PC-3 (cell line): ENCODE data around the gene GOLM1. TPM values are rescaled to one million over a fixed set of nuclear protein-coding genes. Genes with fewer than 3 reads are reported as not detected.
"Not testable (repeated sequence)": the region's sequence is repeated elsewhere in the genome, so short reads cannot be mapped to it uniquely, and the experiment has no call there.

ENCODE experiments used
- ATAC-seq: fragments of 200-7000 bp; cut with Tn5 transposase; 2 replicates; pipeline ENCODE4 v1.9.1; 2020; ENCODE audit warnings: mild to moderate bottlenecking, moderate library complexity
- BruUV-seq: library from RNA; stranded (reverse); fragments of 400-500 nt; replicated peaks from 2 replicates; lab custom pipeline; 2021; lab: Mats Ljungman, UMichigan
- CTCF ChIA-PET: fragments of 300-600 bp; sonication (Branson Sonifier 250); formaldehyde crosslinking; loops from one replicate; lab custom pipeline; 2022; ENCODE audit warnings: antibody characterized with exemption; lab: Charles Lee
- POLR2A ChIA-PET: fragments of 300-600 bp; sonication (Branson Sonifier 250); formaldehyde crosslinking; loops from one replicate; lab custom pipeline; 2022; ENCODE audit warnings: antibody characterized with exemption; ENCODE audit not compliant: unreplicated experiment; lab: Charles Lee
- DNase-seq: peaks from one replicate; pipeline ENCODE4 v3.0.0-alpha.2; 2015
- H2AFZ ChIP-seq: fragments of 300-600 bp; sonication (generic); 2 replicates; pipeline ENCODE4 v1.6.0; 2016; ENCODE audit warnings: antibody characterized with exemption, low read length
- H3F3A ChIP-seq: fragments of 300-600 bp; sonication (generic); one replicate; pipeline ENCODE4 v1.6.0; 2017; ENCODE audit warnings: antibody characterized with exemption, low read length, control low read depth, mild to moderate bottlenecking; ENCODE audit not compliant: unreplicated experiment
- H3K27ac ChIP-seq: fragments of 300-600 bp; sonication (generic); 2 replicates; pipeline ENCODE4 v1.5.1; 2016; ENCODE audit warnings: mild to moderate bottlenecking, low read length
- H3K27me3 ChIP-seq: fragments of 300-600 bp; sonication (generic); 2 replicates; pipeline ENCODE4 v1.6.1; 2016; ENCODE audit warnings: low read length, mixed read lengths
- H3K36me3 ChIP-seq: fragments of 300-600 bp; sonication (generic); 2 replicates; pipeline ENCODE4 v1.6.1; 2016; ENCODE audit warnings: low read depth, mixed run types, low read length, mixed read lengths
- H3K4me1 ChIP-seq: fragments of 300-600 bp; sonication (generic); 2 replicates; pipeline ENCODE4 v1.5.1; 2016; ENCODE audit warnings: low read length; ENCODE audit not compliant: insufficient read depth
- H3K4me2 ChIP-seq: fragments of 300-600 bp; sonication (generic); 2 replicates; pipeline ENCODE4 v1.6.0; 2016; ENCODE audit warnings: low read length
- H3K4me3 ChIP-seq: fragments of 300-600 bp; sonication (generic); 2 replicates; pipeline ENCODE4 v1.5.1; 2016; ENCODE audit warnings: mild to moderate bottlenecking, low read length, mixed read lengths
- H3K79me2 ChIP-seq: fragments of 300-600 bp; sonication (generic); 2 replicates; pipeline ENCODE4 v1.6.1; 2017; ENCODE audit warnings: low read length, mixed read lengths
- H3K9ac ChIP-seq: fragments of 300-600 bp; sonication (generic); 2 replicates; pipeline ENCODE4 v1.6.0; 2016; ENCODE audit warnings: mild to moderate bottlenecking, low read length
- H3K9me2 ChIP-seq: fragments of 300-600 bp; sonication (generic); replicated peaks from 2 replicates; pipeline ENCODE4 v1.6.1; 2016; ENCODE audit warnings: mixed run types, low read length, mixed read lengths
- H3K9me3 ChIP-seq: fragments of 300-600 bp; sonication (generic); 2 replicates; pipeline ENCODE4 v1.6.1; 2016; ENCODE audit warnings: low read length, mixed read lengths
- H4K20me1 ChIP-seq: fragments of 300-600 bp; sonication (generic); 2 replicates; pipeline ENCODE4 v1.6.1; 2016; ENCODE audit warnings: low read length, mixed read lengths
- EZH2 ChIP-seq: fragments of 300-600 bp; sonication (generic); IDR thresholded peaks from one replicate; pipeline ENCODE4 v1.6.1; 2017; ENCODE audit warnings: antibody characterized with exemption, mild to moderate bottlenecking, low read length; ENCODE audit not compliant: unreplicated experiment
- EZH2phosphoT487 ChIP-seq: fragments of 300-600 bp; sonication (generic); IDR thresholded peaks from 2 replicates; pipeline ENCODE4 v1.6.1; 2018; ENCODE audit warnings: mild to moderate bottlenecking, antibody characterized with exemption, low read length, borderline replicate concordance
- intact Hi-C: fragments of 100-400 bp; cut with micrococcal nuclease; formaldehyde crosslinking; loops from 2 replicates; pipeline ENCODE4 v1.9.0; 2023
- total RNA-seq: library from RNA; depleted of rRNA; stranded (reverse); fragments of >200 nt; gene quantifications from 2 replicates; pipeline ENCODE4 v1.2.3, GENCODE V29; 2014
- TF ChIP-seq, protein P1 (sequence below): fragments of 300-600 bp; sonication (generic); conservative IDR thresholded peaks from 2 replicates; pipeline ENCODE4 v1.5.1; 2017; ENCODE audit warnings: antibody characterized with exemption, low read depth, mild to moderate bottlenecking, low read length

GOLM1 gene
- total RNA-seq, 1 experiment from 2014 or later: 55.8 TPM

DNA sequence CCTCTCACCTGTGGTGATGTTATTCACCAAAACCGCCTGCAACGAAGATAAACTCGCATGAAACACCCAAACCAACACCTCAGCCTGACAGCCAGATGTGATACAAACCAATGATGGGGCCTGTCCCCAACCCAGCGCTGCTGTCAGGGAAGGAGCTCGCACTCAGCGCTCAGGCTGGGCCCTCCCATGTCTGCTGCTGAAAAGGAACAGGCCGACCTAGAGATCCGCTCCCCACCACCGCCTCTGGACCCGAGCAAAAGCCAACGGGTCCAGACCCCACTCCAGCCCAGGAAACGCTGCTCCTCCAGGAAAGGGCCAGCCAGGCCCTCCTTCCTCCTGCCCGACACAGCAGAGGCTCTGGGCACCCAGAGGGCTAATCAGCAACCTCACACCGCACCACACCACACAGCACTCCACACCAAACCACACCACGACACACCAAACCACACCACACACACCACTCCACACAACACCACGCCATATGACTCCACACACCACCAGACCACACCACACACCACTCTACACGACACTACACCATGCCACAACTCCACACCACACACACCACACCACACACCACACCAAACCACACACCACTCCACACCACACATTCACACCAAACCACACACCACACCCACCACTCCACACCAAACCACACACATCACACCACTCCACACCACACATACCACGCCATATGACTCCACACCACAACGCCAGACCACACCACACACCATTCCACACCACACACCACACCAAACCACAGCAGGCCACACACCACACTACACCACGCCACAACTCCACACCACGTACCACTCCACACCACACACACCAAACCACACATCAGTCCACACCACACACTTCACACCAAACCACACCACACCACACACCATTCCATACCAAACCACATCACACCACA is 46.5 kb downstream of the GOLM1 start:
- ATAC-seq (no peak), DNase-seq (no peak)
- no peak overlapping the region for H3K4me3 ChIP-seq
- no peaks in the 10 kb centered on the region for H3K4me1 ChIP-seq
- no peaks in the 10 kb centered on the region for H3F3A ChIP-seq
- no peaks in the 10 kb centered on the region for H3K36me3 ChIP-seq
- no peak overlapping the region for H3K27ac ChIP-seq
- no peaks in the 10 kb centered on the region for H3K79me2 ChIP-seq
- no peaks in the 10 kb centered on the region for H3K9me3 ChIP-seq
- no peaks in the 10 kb centered on the region for H4K20me1 ChIP-seq
- H3K4me2 ChIP-seq: no peak overlapping the region
- no peak overlapping the region for H2AFZ ChIP-seq
- CTCF ChIA-PET: no interaction called here
- no peak overlapping the region for H3K9ac ChIP-seq
- no peaks in the 10 kb centered on the region for H3K27me3 ChIP-seq
- intact Hi-C loops: no loop called here
- POLR2A ChIA-PET: no interaction called here
- TF ChIP-seq, protein P1, sequence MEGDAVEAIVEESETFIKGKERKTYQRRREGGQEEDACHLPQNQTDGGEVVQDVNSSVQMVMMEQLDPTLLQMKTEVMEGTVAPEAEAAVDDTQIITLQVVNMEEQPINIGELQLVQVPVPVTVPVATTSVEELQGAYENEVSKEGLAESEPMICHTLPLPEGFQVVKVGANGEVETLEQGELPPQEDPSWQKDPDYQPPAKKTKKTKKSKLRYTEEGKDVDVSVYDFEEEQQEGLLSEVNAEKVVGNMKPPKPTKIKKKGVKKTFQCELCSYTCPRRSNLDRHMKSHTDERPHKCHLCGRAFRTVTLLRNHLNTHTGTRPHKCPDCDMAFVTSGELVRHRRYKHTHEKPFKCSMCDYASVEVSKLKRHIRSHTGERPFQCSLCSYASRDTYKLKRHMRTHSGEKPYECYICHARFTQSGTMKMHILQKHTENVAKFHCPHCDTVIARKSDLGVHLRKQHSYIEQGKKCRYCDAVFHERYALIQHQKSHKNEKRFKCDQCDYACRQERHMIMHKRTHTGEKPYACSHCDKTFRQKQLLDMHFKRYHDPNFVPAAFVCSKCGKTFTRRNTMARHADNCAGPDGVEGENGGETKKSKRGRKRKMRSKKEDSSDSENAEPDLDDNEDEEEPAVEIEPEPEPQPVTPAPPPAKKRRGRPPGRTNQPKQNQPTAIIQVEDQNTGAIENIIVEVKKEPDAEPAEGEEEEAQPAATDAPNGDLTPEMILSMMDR: no peak
- TF ChIP-seq EZH2 (no peak), EZH2phosphoT487 (no peak)
- no TSS peak for BruUV-seq
- no peaks in the 10 kb centered on the region for H3K9me2 ChIP-seq

DNA sequence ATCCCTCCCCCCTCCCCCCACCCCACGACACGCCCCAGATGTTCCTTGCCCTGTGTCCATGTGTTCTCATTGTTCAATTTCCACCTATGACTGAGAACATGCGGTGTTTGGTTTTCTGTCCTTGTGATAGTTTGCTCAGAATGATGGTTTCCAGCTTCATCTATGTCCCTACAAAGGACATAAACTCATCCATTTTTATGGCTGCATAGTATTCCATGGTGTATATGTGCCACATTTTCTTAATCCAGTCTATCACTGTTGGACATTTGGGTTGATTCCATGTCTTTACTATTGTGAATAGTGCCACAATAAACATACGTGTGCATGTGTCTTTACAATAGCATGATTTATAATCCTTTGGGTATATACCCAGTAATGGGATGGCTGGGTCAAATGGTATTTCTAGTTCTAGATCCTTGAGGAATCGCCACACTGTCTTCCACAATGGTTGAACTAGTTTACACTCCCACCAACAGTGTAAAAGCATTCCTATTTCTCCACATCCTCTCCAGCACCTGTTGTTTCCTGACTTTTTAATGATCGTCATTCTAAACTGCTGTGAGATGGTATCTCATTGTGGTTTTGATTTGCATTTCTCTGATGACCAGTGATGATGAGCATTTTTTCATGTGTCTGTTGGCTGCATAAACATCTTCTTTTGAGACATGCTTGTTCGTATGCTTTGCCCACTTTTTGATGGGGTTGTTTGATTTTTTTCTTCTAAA is 51.2 kb downstream of the GOLM1 start:
- ATAC-seq, H3K4me2 ChIP-seq, CTCF ChIA-PET, H3K9me2 ChIP-seq, BruUV-seq, H3K79me2 ChIP-seq, DNase-seq, H3K9me3 ChIP-seq, H3F3A ChIP-seq, H3K27me3 ChIP-seq, H4K20me1 ChIP-seq, POLR2A ChIA-PET, H2AFZ ChIP-seq, H3K9ac ChIP-seq, H3K4me3 ChIP-seq, H3K27ac ChIP-seq, H3K36me3 ChIP-seq: not testable (repeated sequence)
- peaks cover 11% of the 10 kb centered on the region; the same call in 1 of the 2 replicates for H3K4me1 ChIP-seq
- intact Hi-C loops: loop anchor here (5.0 kb wide), 1 partner anchor 49 kb away; the partner anchor contains the start of gene GOLM1

DNA sequence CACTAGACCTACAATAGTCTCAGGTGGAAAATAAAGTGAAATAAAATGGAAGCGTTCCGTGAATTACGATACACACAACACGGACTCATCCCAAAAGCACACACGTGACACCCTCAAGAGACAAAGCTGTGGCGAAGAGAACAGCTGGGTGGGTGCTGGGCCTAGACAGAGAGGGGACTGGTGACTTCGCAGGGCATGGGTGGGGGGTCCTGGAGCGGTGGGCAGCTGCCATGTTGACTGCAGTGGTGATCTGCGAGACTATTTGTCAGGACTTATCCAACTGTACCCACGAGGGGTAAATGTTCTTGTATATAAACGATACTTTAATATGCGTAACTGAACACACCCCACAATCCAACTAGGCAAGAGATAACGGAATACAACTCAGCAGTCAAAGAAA is 52.0 kb downstream of the GOLM1 start:
- no peak overlapping the region for H3K4me3 ChIP-seq
- no peak overlapping the region for H3K9ac ChIP-seq
- no peaks in the 10 kb centered on the region for H3K27me3 ChIP-seq
- H3K4me1 ChIP-seq: peaks cover 11% of the 10 kb centered on the region; the same call in 1 of the 2 replicates
- no peak for TF ChIP-seq EZH2phosphoT487
- TF ChIP-seq, protein P1: no peak
- TF ChIP-seq EZH2: no peak
- H3K36me3 ChIP-seq: no peaks in the 10 kb centered on the region
- no peak for DNase-seq
- ChIA-PET POLR2A (no interaction called here), CTCF (no interaction called here)
- no TSS peak for BruUV-seq
- H3K27ac ChIP-seq: no peak overlapping the region
- no peaks in the 10 kb centered on the region for H3F3A ChIP-seq
- no peaks in the 10 kb centered on the region for H3K79me2 ChIP-seq
- H4K20me1 ChIP-seq: no peaks in the 10 kb centered on the region
- H3K9me2 ChIP-seq: no peaks in the 10 kb centered on the region
- intact Hi-C loops: loop anchor here (5.0 kb wide), 1 partner anchor 50 kb away; the partner anchor contains the start of gene GOLM1
- no peak overlapping the region for H3K4me2 ChIP-seq
- H2AFZ ChIP-seq: no peak overlapping the region
- no peaks in the 10 kb centered on the region for H3K9me3 ChIP-seq
- no peak for ATAC-seq
